Liver (tissue), 9 donors: ENCODE results near the gene CIC. TPM values are rescaled to one million over a fixed set of nuclear protein-coding genes. Genes with fewer than 3 reads are reported as not detected.

ENCODE experiments used
- DNase-seq: peaks from one replicate; pipeline ENCODE4 v3.0.0-alpha.2; 2017; ENCODE audit warnings: low spot score
- H3K27ac ChIP-seq, 2 donors: one replicate each; pipeline ENCODE4 v1.7.0; 2013; ENCODE audit warnings: inconsistent platforms in 2 of 2, low read length in 2 of 2, control low read depth in 1 of 2, low read depth in 1 of 2, mild to moderate bottlenecking in 1 of 2
- H3K27me3 ChIP-seq, 4 donors: one replicate each; pipeline versions ENCODE4 v1.6.1 to v1.7.0; 2013; ENCODE audit warnings: low read length in 3 of 4, inconsistent platforms in 1 of 4, mild to moderate bottlenecking in 1 of 4, moderate library complexity in 1 of 4; ENCODE audit not compliant: control insufficient read depth in 4 of 4, insufficient read depth in 4 of 4
- H3K36me3 ChIP-seq, 4 donors: one replicate each; pipeline versions ENCODE4 v1.6.1 to v1.7.0; 2013; ENCODE audit warnings: low read length in 3 of 4, mild to moderate bottlenecking in 3 of 4, low read depth in 1 of 4, moderate library complexity in 1 of 4; ENCODE audit not compliant: control insufficient read depth in 4 of 4, insufficient read depth in 3 of 4
- H3K4me1 ChIP-seq, 4 donors: one replicate each; pipeline versions ENCODE4 v1.6.1 to v1.7.0; 2013; ENCODE audit warnings: low read length in 3 of 4, mild to moderate bottlenecking in 3 of 4, moderate library complexity in 1 of 4; ENCODE audit not compliant: control insufficient read depth in 4 of 4, insufficient read depth in 4 of 4
- H3K4me3 ChIP-seq, 3 donors: one replicate each; pipeline versions ENCODE4 v1.6.1 to v1.7.0; 2013; ENCODE audit warnings: low read length in 3 of 3, control low read depth in 1 of 3, low read depth in 1 of 3, mild to moderate bottlenecking in 1 of 3
- H3K9ac ChIP-seq, 2 donors: one replicate each; pipeline ENCODE4 v1.7.0; 2013; ENCODE audit warnings: low read length in 2 of 2, mild to moderate bottlenecking in 2 of 2, moderate library complexity in 2 of 2, control low read depth in 1 of 2, low read depth in 1 of 2
- H3K9me3 ChIP-seq, 4 donors: one replicate each; pipeline versions ENCODE4 v1.6.1 to v1.7.0; 2013; ENCODE audit warnings: low read length in 3 of 4; ENCODE audit not compliant: control insufficient read depth in 4 of 4
- CTCF ChIP-seq: fragments of 150-350 bp; IDR thresholded peaks from 2 replicates; pipeline ENCODE4 v1.5.1; 2017; ENCODE audit warnings: improper control_type of control experiment, low read depth, low read length; ENCODE audit not compliant: missing input control
- EGR1 ChIP-seq, 2 donors: IDR thresholded peaks; 2 replicates each; pipeline ENCODE4 v1.6.1; 2016 to 2018; ENCODE audit warnings: antibody characterized with exemption in 2 of 2, low read depth in 2 of 2
- FOXA1 ChIP-seq: IDR thresholded peaks from 2 replicates; pipeline ENCODE4 v1.6.1; 2016; ENCODE audit warnings: antibody characterized with exemption
- FOXA2 ChIP-seq: IDR thresholded peaks from 2 replicates; pipeline ENCODE4 v1.6.1; 2016; ENCODE audit warnings: antibody characterized with exemption
- GABPA ChIP-seq, 2 donors: IDR thresholded peaks in 1 of 2; conservative IDR thresholded peaks in 1 of 2; 2 replicates each; pipeline ENCODE4 v1.6.1; 2016; ENCODE audit warnings: antibody characterized with exemption in 2 of 2, mild to moderate bottlenecking in 1 of 2, moderate library complexity in 1 of 2
- HNF4A ChIP-seq, 2 donors: conservative IDR thresholded peaks; 2 replicates each; pipeline ENCODE4 v1.6.1; 2016; ENCODE audit warnings: antibody characterized with exemption in 2 of 2, mild to moderate bottlenecking in 2 of 2
- HNF4G ChIP-seq: IDR thresholded peaks from 2 replicates; pipeline ENCODE4 v1.6.1; 2016; ENCODE audit warnings: antibody characterized with exemption
- MAX ChIP-seq: IDR thresholded peaks from 2 replicates; pipeline ENCODE4 v1.6.1; 2016; ENCODE audit warnings: antibody characterized with exemption
- REST ChIP-seq: IDR thresholded peaks from 2 replicates; pipeline ENCODE4 v1.6.1; 2016; ENCODE audit warnings: antibody characterized with exemption, mild to moderate bottlenecking
- RXRA ChIP-seq, 2 donors: IDR thresholded peaks; 2 replicates each; pipeline ENCODE4 v1.6.1; 2017 to 2018; ENCODE audit warnings: antibody characterized with exemption in 2 of 2, mild to moderate bottlenecking in 1 of 2
- YY1 ChIP-seq: IDR thresholded peaks from 2 replicates; pipeline ENCODE4 v1.6.1; 2016; ENCODE audit warnings: antibody characterized with exemption, mild to moderate bottlenecking
- ZBTB33 ChIP-seq: IDR thresholded peaks from 2 replicates; pipeline ENCODE4 v1.6.1; 2016; ENCODE audit warnings: antibody characterized with exemption
- WGBS: extraction: QIAGEN DNeasy Blood & Tissue Kit; methylation state at CpG from one replicate; pipeline ENCODE4 v1.1.7; 2013; 5-methylcytosine and 5-hydroxymethylcytosine counted together
- polyA plus RNA-seq, 2 donors: library from polyadenylated mRNA; stranded (reverse) in 1 of 2; unstranded in 1 of 2; fragments of 200-250 nt in 1 of 2; fragments of >200 nt in 1 of 2; fragmentation: Nextera tagmentation in 1 of 2; extraction: Ambion mirVana in 1 of 2; gene quantifications; one replicate each; pipeline versions ENCODE4 v1.2.1 to v1.2.3, GENCODE V29; 2013 to 2015
- total RNA-seq, 2 donors: library from RNA; depleted of rRNA; stranded (reverse); fragments of >200 nt; gene quantifications; one replicate each; pipeline ENCODE4 v1.2.3, GENCODE V29; 2014
- donor health status: healthy.
- donor health status: healthy.
- donor health status: healthy.
- donor health status: healthy.
- donor health status: healthy.

CIC gene
- total and polyA plus RNA-seq, 4 donors, result 5.6 to 21.3 (median 17.2) TPM

- Histone ChIP-seq H3K4me3 (peak overlapping the region; percentile 64 to 99 (median 66)), H3K36me3 (peaks cover 0 to 8% (median 3%) of the 10 kb centered on the region in 4 donors), H3K27ac (peak overlapping the region; percentile 99 to 100), H3K9ac (peak overlapping the region; percentile 93 to 96), H3K27me3 (no peaks in the 10 kb centered on the region), H3K4me1 (peaks cover 16 to 43% (median 33%) of the 10 kb centered on the region in 4 donors), H3K9me3 (no peaks in the 10 kb centered on the region)
- DNase-seq, result peak; percentile 71
- peak in 1 of 2 donors; percentile 36 for TF ChIP-seq EGR1 (IDR thresholded peaks at IDR 0.05; ENCODE audit: low read depth in 2 of 2)
- peak; percentile 8 to 49 for TF ChIP-seq HNF4A (conservative IDR thresholded peaks at IDR 0.05)
- TF ChIP-seq RXRA (IDR thresholded peaks at IDR 0.05), result peak; percentile 6 to 23
- TF ChIP-seq HNF4G, result no peak
- no peak for TF ChIP-seq MAX
- under 1% methylated on average over 70 of the region's 70 CpGs for WGBS
These were observed 14.8 kb upstream of the CIC start for GRCh38 chr19:42254089-42254849.

GRCh38 chr19:42254850-42255765 lies 13.9 kb upstream of the CIC start, which contains the start of gene ERF:
ERF (minus strand) TSS chr19:42255128; CDS start chr19:42254999, 129 bp downstream.
- WGBS, result under 1% methylated on average over 75 of the region's 75 CpGs
- no peaks in the 10 kb centered on the region for H3K27me3 ChIP-seq
- H3K9ac ChIP-seq, result peak within 1 kb of the TSS; percentile 93 to 96
- no peaks in the 10 kb centered on the region for H3K9me3 ChIP-seq
- H3K27ac ChIP-seq, result peak within 1 kb of the TSS; percentile 99 to 100
- no peaks in the 10 kb centered on the region for H3K36me3 ChIP-seq
- peak; percentile 96 for DNase-seq
- H3K4me3 ChIP-seq, result peak within 1 kb of the TSS; percentile 64 to 99 (median 66)
- H3K4me1 ChIP-seq, result peaks cover 16 to 39% (median 30%) of the 10 kb centered on the region in 4 donors
- TF ChIP-seq MAX (no peak), YY1 (no peak), CTCF (no peak), FOXA2 (no peak), ZBTB33 (no peak), REST (peak; percentile 5), FOXA1 (no peak), HNF4G (no peak), EGR1 (IDR thresholded peaks at IDR 0.05; ENCODE audit: low read depth in 2 of 2) (peak; percentile 91 to 97), HNF4A (conservative IDR thresholded peaks at IDR 0.05) (no peak), GABPA (IDR thresholded peaks at IDR 0.05 in 1 of 2, conservative IDR thresholded peaks at IDR 0.05 in 1 of 2) (no peak)
